Measurements from ENCODE around the gene SDHAF2. TPM values are rescaled to one million over a fixed set of nuclear protein-coding genes. Genes with fewer than 3 reads are reported as not detected.

Gene SDHAF2
- total RNA-seq, 3 donors from 2014 or later = 46.7 to 94.0 (median 58.7) TPM

- TF ChIP-seq, protein P1, sequence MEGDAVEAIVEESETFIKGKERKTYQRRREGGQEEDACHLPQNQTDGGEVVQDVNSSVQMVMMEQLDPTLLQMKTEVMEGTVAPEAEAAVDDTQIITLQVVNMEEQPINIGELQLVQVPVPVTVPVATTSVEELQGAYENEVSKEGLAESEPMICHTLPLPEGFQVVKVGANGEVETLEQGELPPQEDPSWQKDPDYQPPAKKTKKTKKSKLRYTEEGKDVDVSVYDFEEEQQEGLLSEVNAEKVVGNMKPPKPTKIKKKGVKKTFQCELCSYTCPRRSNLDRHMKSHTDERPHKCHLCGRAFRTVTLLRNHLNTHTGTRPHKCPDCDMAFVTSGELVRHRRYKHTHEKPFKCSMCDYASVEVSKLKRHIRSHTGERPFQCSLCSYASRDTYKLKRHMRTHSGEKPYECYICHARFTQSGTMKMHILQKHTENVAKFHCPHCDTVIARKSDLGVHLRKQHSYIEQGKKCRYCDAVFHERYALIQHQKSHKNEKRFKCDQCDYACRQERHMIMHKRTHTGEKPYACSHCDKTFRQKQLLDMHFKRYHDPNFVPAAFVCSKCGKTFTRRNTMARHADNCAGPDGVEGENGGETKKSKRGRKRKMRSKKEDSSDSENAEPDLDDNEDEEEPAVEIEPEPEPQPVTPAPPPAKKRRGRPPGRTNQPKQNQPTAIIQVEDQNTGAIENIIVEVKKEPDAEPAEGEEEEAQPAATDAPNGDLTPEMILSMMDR (IDR thresholded peaks at IDR 0.05) = no peak
- TF ChIP-seq POLR2A (IDR thresholded peaks at IDR 0.05) = no peak
- TF ChIP-seq POLR2AphosphoS5 (IDR thresholded peaks at IDR 0.05) = no peak
- intact Hi-C loops (cut with DNase I; ENCODE audit: low total_unique reads) = no loop called here
- Histone ChIP-seq H3K4me3 (no peak overlapping the region), H3K27me3 (no peaks in the 10 kb centered on the region), H3K4me1 (no peaks in the 10 kb centered on the region), H3K9me3 (no peaks in the 10 kb centered on the region), H3K36me3 (no peaks in the 10 kb centered on the region), H3K27ac (no peak overlapping the region)
- no peak for DNase-seq (ENCODE audit: low spot score in 2 of 2)
Measured at GRCh38 chr11:61448552-61448927, 18.6 kb downstream of the SDHAF2 start.

DNA sequence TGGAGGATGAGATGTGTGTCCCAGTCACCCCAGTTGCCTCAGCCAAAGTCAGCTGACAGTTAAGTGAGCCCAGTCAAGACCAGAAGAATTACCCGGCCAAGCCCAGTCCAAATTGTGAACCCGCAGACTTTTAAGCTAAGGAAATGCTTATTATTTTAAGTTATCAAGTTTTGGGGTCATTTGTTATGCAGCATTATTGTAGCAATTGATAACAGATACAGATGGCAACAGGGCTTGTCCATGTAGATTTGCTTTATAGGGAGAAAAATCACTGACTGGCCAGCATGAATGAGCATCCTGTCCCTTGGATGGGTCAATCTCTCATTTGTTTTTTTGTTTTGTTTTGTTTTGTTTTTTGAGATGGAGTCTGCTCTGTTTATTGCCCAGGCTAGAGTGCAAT lies 22.9 kb downstream of the SDHAF2 start:
- Histone ChIP-seq H3K9me3 (no peaks in the 10 kb centered on the region), H3K27me3 (no peaks in the 10 kb centered on the region), H3K36me3 (no peaks in the 10 kb centered on the region), H3K4me3 (no peak overlapping the region), H3K27ac (no peak overlapping the region), H3K4me1 (no peaks in the 10 kb centered on the region)
- intact Hi-C loops (cut with DNase I; ENCODE audit: low total_unique reads) = no loop called here
- TF ChIP-seq POLR2AphosphoS5 (IDR thresholded peaks at IDR 0.05) (no peak), POLR2A (IDR thresholded peaks at IDR 0.05) (no peak)
- TF ChIP-seq, protein P1 (IDR thresholded peaks at IDR 0.05) = no peak
- DNase-seq (ENCODE audit: low spot score in 2 of 2) = no peak

GRCh38 chr11:61453695-61454094 lies 23.8 kb downstream of the SDHAF2 start:
- TF ChIP-seq, protein P1 (IDR thresholded peaks at IDR 0.05) = no peak
- TF ChIP-seq POLR2AphosphoS5 (IDR thresholded peaks at IDR 0.05) (no peak), POLR2A (IDR thresholded peaks at IDR 0.05) (no peak)
- H3K9me3 ChIP-seq = no peaks in the 10 kb centered on the region
- DNase-seq (ENCODE audit: low spot score in 2 of 2) = no peak
- H3K4me3 ChIP-seq = no peak overlapping the region
- no peak overlapping the region for H3K27ac ChIP-seq
- H3K27me3 ChIP-seq = no peaks in the 10 kb centered on the region
- H3K36me3 ChIP-seq = no peaks in the 10 kb centered on the region
- no peaks in the 10 kb centered on the region for H3K4me1 ChIP-seq
- intact Hi-C loops (cut with DNase I; ENCODE audit: low total_unique reads) = no loop called here

- Histone ChIP-seq H3K36me3 (no peaks in the 10 kb centered on the region), H3K27ac (no peak overlapping the region), H3K27me3 (no peaks in the 10 kb centered on the region), H3K9me3 (no peaks in the 10 kb centered on the region), H3K4me3 (no peak overlapping the region), H3K4me1 (no peaks in the 10 kb centered on the region)
- intact Hi-C loops (cut with DNase I; ENCODE audit: low total_unique reads) = no loop called here
- DNase-seq (ENCODE audit: low spot score in 2 of 2) = no peak
- TF ChIP-seq, protein P1 (IDR thresholded peaks at IDR 0.05) = no peak
- TF ChIP-seq POLR2A (IDR thresholded peaks at IDR 0.05) = no peak
- no peak for TF ChIP-seq POLR2AphosphoS5 (IDR thresholded peaks at IDR 0.05)
Measured at GRCh38 chr11:61454520-61454919, 24.6 kb downstream of the SDHAF2 start.

GRCh38 chr11:61460474-61460881 lies 30.6 kb downstream of the SDHAF2 start:
- Histone ChIP-seq H3K27me3 (no peaks in the 10 kb centered on the region), H3K4me1 (peaks cover 0 to 9% of the 10 kb centered on the region in 2 donors), H3K9me3 (no peaks in the 10 kb centered on the region), H3K27ac (peak overlapping the region; percentile 11 to 38), H3K4me3 (no peak overlapping the region), H3K36me3 (no peaks in the 10 kb centered on the region)
- intact Hi-C loops (cut with DNase I; ENCODE audit: low total_unique reads) = no loop called here
- TF ChIP-seq POLR2AphosphoS5 (IDR thresholded peaks at IDR 0.05) = no peak
- TF ChIP-seq, protein P1 (IDR thresholded peaks at IDR 0.05) = no peak
- TF ChIP-seq POLR2A (IDR thresholded peaks at IDR 0.05) = no peak
- DNase-seq (ENCODE audit: low spot score in 2 of 2) = peak in 1 of 2 donors; percentile 37
